ENCODE data around the gene MAB21L4. TPM values are rescaled to one million over a fixed set of nuclear protein-coding genes. Genes with fewer than 3 reads are reported as not detected.

The MAB21L4 gene
- polyA plus RNA-seq, 4 donors: 3.8 to 29.3 (median 9.1) TPM

DNA sequence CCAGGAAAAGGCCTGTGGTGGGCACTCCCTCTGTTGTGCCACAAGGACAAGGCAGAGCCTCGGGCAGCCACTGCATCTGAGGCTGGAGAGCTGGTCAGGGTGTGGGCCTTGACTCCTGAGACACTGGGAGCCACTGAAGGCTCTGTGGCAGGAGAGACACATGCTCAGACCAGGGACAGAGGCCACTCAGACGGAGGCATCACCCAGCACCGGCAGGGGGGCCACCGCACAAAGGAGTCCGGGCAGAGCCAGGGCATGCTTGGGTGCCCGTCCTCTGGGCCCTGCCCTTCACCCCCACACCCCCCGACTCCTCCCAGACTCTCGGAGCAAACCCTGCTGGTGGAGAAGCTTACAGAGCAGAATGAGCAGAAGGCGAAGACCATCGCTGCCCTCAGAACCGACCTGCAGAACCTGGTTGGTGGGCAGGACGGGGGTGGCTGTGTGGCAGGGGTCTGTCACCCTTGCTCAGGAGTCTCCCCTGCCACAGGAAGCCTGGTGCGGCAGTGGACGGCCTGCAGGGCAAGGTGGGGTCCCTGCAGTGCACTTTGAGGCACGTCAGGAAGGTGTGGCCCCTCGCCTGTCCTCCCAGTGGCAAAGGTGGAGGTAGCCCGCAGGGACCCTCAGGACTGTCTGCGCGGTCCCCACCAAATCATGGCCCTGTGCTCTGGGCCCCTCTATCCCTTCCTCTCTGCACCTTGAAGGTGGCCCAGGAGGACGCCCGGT lies 36.2 kb upstream of the MAB21L4 start:
- Histone ChIP-seq H3K36me3 (ENCODE audit: control insufficient read depth in 3 of 3, insufficient read depth in 2 of 3, low read depth in 1 of 3, low read length in 3 of 3) (no peaks in the 10 kb centered on the region), H3K9me3 (ENCODE audit: control insufficient read depth in 2 of 2, insufficient read depth in 1 of 2, low read depth in 1 of 2, low read length in 1 of 2) (peaks cover 0 to 7% of the 10 kb centered on the region in 2 donors), H3K4me1 (ENCODE audit: control insufficient read depth in 3 of 3, insufficient read depth in 2 of 3, low read depth in 1 of 3, low read length in 2 of 3) (no peaks in the 10 kb centered on the region), H3K27me3 (ENCODE audit: control insufficient read depth in 3 of 3, insufficient read depth in 3 of 3, low read length in 3 of 3) (no peaks in the 10 kb centered on the region), H3K4me3 (ENCODE audit: low read depth in 1 of 3, low read length in 3 of 3) (no peak overlapping the region), H3K27ac (ENCODE audit: low read depth in 1 of 3, low read length in 2 of 3) (no peak overlapping the region)
- 79 to 87% (median 84%) methylated on average over 20 to 21 of the region's 21 CpGs for WGBS, 3 donors
- DNase-seq (no peak), FAIRE-seq (no peak)

DNA sequence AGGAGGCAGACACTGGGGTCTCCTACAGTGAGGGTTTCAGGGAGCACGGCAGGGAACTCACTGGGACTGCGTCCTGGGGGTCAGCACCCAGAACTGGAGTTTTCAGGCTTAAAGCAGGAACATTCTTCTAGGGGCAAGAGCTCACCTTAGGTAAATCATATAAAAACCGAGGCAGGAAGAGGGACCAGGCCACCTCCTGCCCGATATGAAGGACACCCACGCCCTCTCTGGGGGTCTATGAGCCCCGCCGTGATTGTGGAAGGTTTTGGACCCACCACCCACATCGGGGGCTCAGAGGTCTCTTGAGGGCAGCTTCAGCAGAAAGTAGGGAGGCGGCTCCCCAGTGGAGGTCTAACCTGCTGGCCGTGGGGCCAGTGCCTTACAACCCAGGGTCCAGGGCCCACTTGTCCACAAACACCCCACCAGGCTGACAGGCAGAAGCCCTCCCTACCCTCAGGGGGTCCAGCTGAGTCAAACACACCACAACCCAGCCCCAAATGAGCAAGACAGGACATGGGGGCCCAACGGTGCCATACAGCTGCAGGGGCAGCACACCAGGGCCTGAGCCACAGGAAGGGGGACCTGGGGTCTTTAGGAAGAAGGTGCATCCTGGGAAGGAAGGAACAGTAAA lies 35.5 kb upstream of the MAB21L4 start:
- no peak overlapping the region for H3K4me3 ChIP-seq (ENCODE audit: low read depth in 1 of 3, low read length in 3 of 3)
- no peak for DNase-seq
- no peaks in the 10 kb centered on the region for H3K4me1 ChIP-seq (ENCODE audit: control insufficient read depth in 3 of 3, insufficient read depth in 2 of 3, low read depth in 1 of 3, low read length in 2 of 3)
- H3K9me3 ChIP-seq (ENCODE audit: control insufficient read depth in 2 of 2, insufficient read depth in 1 of 2, low read depth in 1 of 2, low read length in 1 of 2): peaks cover 0 to under 1% of the 10 kb centered on the region in 2 donors
- no peaks in the 10 kb centered on the region for H3K27me3 ChIP-seq (ENCODE audit: control insufficient read depth in 3 of 3, insufficient read depth in 3 of 3, low read length in 3 of 3)
- no peaks in the 10 kb centered on the region for H3K36me3 ChIP-seq (ENCODE audit: control insufficient read depth in 3 of 3, insufficient read depth in 2 of 3, low read depth in 1 of 3, low read length in 3 of 3)
- 79 to 81% (median 80%) methylated on average over 11 of the region's 11 CpGs for WGBS, 3 donors
- no peak for FAIRE-seq
- H3K27ac ChIP-seq (ENCODE audit: low read depth in 1 of 3, low read length in 2 of 3): no peak overlapping the region

DNA sequence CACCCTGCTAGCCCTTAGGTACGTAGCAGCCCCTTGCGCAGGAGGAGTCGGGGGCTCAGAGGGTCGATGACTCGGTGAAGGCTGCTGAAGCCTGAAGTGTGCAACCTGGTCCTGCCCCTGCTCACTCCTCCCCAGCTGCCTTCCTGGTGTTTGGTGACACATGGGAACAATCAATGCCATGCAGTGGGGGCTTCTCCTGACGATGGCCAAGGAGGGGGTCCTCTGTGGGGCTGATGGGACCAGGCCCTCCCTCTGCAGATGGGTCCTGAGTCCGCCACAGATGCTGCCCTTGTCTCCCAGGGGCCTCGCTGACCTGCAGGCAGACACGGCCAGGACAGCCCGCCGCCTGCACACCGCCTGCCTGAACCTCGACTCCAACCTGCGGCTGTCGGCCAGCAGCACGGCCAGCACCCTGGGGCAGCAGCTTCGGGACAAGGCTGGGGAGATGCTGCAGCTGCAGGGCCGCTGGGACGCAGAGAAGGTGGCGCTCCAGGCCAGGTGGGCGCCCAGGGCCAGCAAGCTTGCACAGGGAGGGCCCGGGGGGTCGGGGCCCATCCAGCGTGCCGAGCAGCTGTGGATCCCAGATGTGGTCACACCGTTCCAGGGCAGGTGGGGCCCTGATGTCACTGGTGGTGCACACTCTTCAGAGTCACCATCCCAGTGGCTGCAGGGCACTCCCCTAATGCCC lies 34.8 kb upstream of the MAB21L4 start:
- Histone ChIP-seq H3K27me3 (ENCODE audit: control insufficient read depth in 3 of 3, insufficient read depth in 3 of 3, low read length in 3 of 3) (no peaks in the 10 kb centered on the region), H3K9me3 (ENCODE audit: control insufficient read depth in 2 of 2, insufficient read depth in 1 of 2, low read depth in 1 of 2, low read length in 1 of 2) (no peaks in the 10 kb centered on the region), H3K4me1 (ENCODE audit: control insufficient read depth in 3 of 3, insufficient read depth in 2 of 3, low read depth in 1 of 3, low read length in 2 of 3) (no peaks in the 10 kb centered on the region), H3K27ac (ENCODE audit: low read depth in 1 of 3, low read length in 2 of 3) (no peak overlapping the region), H3K36me3 (ENCODE audit: control insufficient read depth in 3 of 3, insufficient read depth in 2 of 3, low read depth in 1 of 3, low read length in 3 of 3) (no peaks in the 10 kb centered on the region), H3K4me3 (ENCODE audit: low read depth in 1 of 3, low read length in 3 of 3) (no peak overlapping the region)
- 83 to 86% (median 84%) methylated on average over 26 of the region's 26 CpGs for WGBS, 3 donors
- DNase-seq (no peak), FAIRE-seq (no peak)

DNA sequence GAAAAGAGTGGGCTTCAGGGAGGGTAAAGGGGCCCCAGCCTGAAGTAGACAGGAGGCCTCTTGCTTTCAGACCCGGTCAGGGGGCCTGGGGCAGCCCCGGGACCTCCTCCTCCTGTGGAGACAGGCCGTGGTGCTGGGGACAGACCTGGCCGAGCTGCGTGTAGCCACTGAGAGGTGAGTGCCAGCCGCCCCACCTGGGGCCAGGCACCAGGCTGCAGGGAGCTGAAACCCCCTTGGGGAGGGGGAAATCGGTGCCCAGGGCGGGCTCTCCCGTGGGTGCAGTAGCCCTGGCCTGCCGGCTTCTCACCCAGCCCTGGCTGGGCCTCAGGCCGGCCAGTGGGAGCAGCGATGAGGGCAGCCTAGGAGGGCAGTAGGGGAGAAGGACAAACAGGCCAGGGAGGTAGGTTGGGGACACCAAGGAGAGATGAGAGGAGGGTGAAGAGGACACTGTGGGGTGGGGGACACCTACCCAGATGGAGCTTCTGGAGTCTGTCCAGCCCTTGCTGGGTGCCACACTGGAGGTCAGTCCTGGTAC lies 34.2 kb upstream of the MAB21L4 start:
- no peaks in the 10 kb centered on the region for H3K9me3 ChIP-seq (ENCODE audit: control insufficient read depth in 2 of 2, insufficient read depth in 1 of 2, low read depth in 1 of 2, low read length in 1 of 2)
- no peak overlapping the region for H3K27ac ChIP-seq (ENCODE audit: low read depth in 1 of 3, low read length in 2 of 3)
- no peaks in the 10 kb centered on the region for H3K27me3 ChIP-seq (ENCODE audit: control insufficient read depth in 3 of 3, insufficient read depth in 3 of 3, low read length in 3 of 3)
- H3K4me3 ChIP-seq (ENCODE audit: low read depth in 1 of 3, low read length in 3 of 3): no peak overlapping the region
- H3K4me1 ChIP-seq (ENCODE audit: control insufficient read depth in 3 of 3, insufficient read depth in 2 of 3, low read depth in 1 of 3, low read length in 2 of 3): no peaks in the 10 kb centered on the region
- no peak for FAIRE-seq
- H3K36me3 ChIP-seq (ENCODE audit: control insufficient read depth in 3 of 3, insufficient read depth in 2 of 3, low read depth in 1 of 3, low read length in 3 of 3): no peaks in the 10 kb centered on the region
- WGBS, 3 donors: 84 to 93% (median 91%) methylated on average over 7 to 12 of the region's 12 CpGs
- DNase-seq: no peak

- Histone ChIP-seq H3K9me3 (ENCODE audit: control insufficient read depth in 2 of 2, insufficient read depth in 1 of 2, low read depth in 1 of 2, low read length in 1 of 2) (no peaks in the 10 kb centered on the region), H3K4me1 (ENCODE audit: control insufficient read depth in 3 of 3, insufficient read depth in 2 of 3, low read depth in 1 of 3, low read length in 2 of 3) (no peaks in the 10 kb centered on the region), H3K36me3 (ENCODE audit: control insufficient read depth in 3 of 3, insufficient read depth in 2 of 3, low read depth in 1 of 3, low read length in 3 of 3) (no peaks in the 10 kb centered on the region), H3K4me3 (ENCODE audit: low read depth in 1 of 3, low read length in 3 of 3) (no peak overlapping the region), H3K27ac (ENCODE audit: low read depth in 1 of 3, low read length in 2 of 3) (no peak overlapping the region), H3K27me3 (ENCODE audit: control insufficient read depth in 3 of 3, insufficient read depth in 3 of 3, low read length in 3 of 3) (no peaks in the 10 kb centered on the region)
- no peak for FAIRE-seq
- WGBS, 3 donors: 73 to 87% (median 79%) methylated on average over 10 of the region's 10 CpGs
- DNase-seq: no peak
These were observed 33.6 kb upstream of the MAB21L4 start for GRCh38 chr2:240929364-240930095.

DNA sequence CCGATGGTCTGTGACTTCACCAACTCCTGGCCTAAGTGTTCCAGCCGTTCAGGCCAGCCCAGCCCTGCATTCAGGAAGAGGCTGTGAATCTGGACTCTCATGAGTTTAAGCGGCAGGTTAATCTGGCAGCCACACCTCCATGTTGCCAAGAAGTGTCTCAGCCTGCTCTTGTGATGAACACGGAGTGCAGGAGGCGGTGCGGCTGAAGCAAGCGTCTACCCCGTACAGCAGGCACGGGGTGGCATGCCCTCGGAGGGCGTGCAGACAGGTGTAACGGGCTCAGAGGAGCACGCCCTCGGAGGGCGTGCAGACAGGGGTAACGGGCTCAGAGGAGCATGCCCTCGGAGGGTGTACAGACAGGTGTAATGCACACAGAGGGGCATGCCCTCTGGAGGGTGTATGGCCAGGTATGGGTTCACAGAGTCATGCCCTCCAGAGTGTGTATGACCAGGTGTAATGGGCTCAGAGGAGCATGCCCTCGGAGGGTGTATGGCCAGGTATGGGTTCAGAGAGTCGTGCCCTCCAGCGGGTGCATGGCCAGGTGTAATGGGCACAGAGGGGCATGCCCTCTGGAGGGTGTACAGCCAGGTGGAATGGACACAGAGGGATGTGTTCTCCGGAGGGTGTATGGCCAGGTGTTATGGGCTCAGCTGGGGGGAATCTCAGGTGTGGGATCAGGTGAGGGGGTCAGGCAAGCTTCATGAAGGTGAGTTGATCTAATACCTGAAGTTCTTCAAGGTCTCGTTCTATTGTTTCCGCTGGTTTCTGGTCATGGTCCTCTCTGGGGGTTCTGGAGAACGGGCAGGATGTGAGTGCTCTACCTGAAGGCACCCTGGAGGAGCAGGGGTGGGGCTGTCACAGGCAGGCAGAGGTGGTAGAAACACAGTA lies 32.8 kb upstream of the MAB21L4 start:
- Histone ChIP-seq H3K9me3 (ENCODE audit: control insufficient read depth in 2 of 2, insufficient read depth in 1 of 2, low read depth in 1 of 2, low read length in 1 of 2) (no peaks in the 10 kb centered on the region), H3K36me3 (ENCODE audit: control insufficient read depth in 3 of 3, insufficient read depth in 2 of 3, low read depth in 1 of 3, low read length in 3 of 3) (no peaks in the 10 kb centered on the region), H3K4me1 (ENCODE audit: control insufficient read depth in 3 of 3, insufficient read depth in 2 of 3, low read depth in 1 of 3, low read length in 2 of 3) (no peaks in the 10 kb centered on the region), H3K27me3 (ENCODE audit: control insufficient read depth in 3 of 3, insufficient read depth in 3 of 3, low read length in 3 of 3) (no peaks in the 10 kb centered on the region), H3K4me3 (ENCODE audit: low read depth in 1 of 3, low read length in 3 of 3) (no peak overlapping the region), H3K27ac (ENCODE audit: low read depth in 1 of 3, low read length in 2 of 3) (no peak overlapping the region)
- WGBS, 3 donors: 84 to 93% (median 91%) methylated on average over 24 of the region's 24 CpGs
- DNase-seq: no peak
- no peak for FAIRE-seq

DNA sequence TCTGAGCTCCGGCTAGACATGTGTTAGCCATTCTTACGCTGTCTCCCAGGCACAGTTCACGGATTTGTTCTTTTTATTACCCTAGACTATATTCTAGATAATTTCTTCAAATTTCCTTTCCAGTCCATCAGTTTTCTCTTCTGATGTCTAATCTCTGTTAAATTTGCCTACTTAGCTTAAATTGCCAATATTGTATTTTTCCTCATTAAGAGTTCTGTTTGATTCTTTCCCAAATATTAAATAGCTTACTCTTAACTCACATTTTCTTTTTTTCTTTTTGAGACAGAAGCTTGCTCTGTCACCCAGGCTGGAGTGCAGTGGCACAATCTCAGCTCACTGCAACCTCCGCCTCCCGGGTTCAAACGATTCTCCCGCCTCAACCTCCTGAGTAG lies 31.4 kb upstream of the MAB21L4 start:
- FAIRE-seq: no peak
- H3K27ac ChIP-seq (ENCODE audit: low read depth in 1 of 3, low read length in 2 of 3): no peak overlapping the region

More for the DNA sequence above, 31.4 kb upstream of the MAB21L4 start:
- Histone ChIP-seq H3K36me3 (ENCODE audit: control insufficient read depth in 3 of 3, insufficient read depth in 2 of 3, low read depth in 1 of 3, low read length in 3 of 3) (no peaks in the 10 kb centered on the region), H3K9me3 (ENCODE audit: control insufficient read depth in 2 of 2, insufficient read depth in 1 of 2, low read depth in 1 of 2, low read length in 1 of 2) (no peaks in the 10 kb centered on the region), H3K4me1 (ENCODE audit: control insufficient read depth in 3 of 3, insufficient read depth in 2 of 3, low read depth in 1 of 3, low read length in 2 of 3) (no peaks in the 10 kb centered on the region), H3K4me3 (ENCODE audit: low read depth in 1 of 3, low read length in 3 of 3) (no peak overlapping the region), H3K27me3 (ENCODE audit: control insufficient read depth in 3 of 3, insufficient read depth in 3 of 3, low read length in 3 of 3) (no peaks in the 10 kb centered on the region)
- no peak for DNase-seq
- WGBS, 3 donors: 77 to 84% (median 80%) methylated on average over 7 of the region's 7 CpGs
